Endothelial cell of umbilical vein (primary cell): ENCODE results near the gene RALGPS1. TPM values are rescaled to one million over a fixed set of nuclear protein-coding genes. Genes with fewer than 3 reads are reported as not detected.
A peak's percentile ranks its signal among the peaks of the same experiment; 100 is the strongest.

Source experiments
- BruUV-seq: library from RNA; stranded (reverse); fragments of 400-500 nt; replicated peaks from 2 replicates; lab custom pipeline; 2021; lab: Mats Ljungman, UMichigan
- CTCF ChIA-PET: fragments of 300-600, 350-600 bp; sonication (Branson Sonifier 250); formaldehyde crosslinking; loops from one replicate; lab custom pipeline; 2021; ENCODE audit warnings: antibody characterized with exemption, inconsistent platforms; lab: Charles Lee
- POLR2A ChIA-PET: fragments of 300-600, 350-600 bp; sonication (Branson Sonifier 250); formaldehyde crosslinking; loops from one replicate; lab custom pipeline; 2021; ENCODE audit warnings: antibody characterized with exemption, inconsistent platforms; lab: Charles Lee
- DNase-seq: peaks from one replicate; pipeline ENCODE4 v3.0.0-alpha.2; 2011; ENCODE audit warnings: low read depth, low spot score
- FAIRE-seq: peaks from 2 replicates; lab custom pipeline; 2011; peaks lifted over from hg19 to GRCh38; lab: Jason Lieb, UNC
- H2AFZ ChIP-seq: 2 replicates; pipeline ENCODE4 v1.6.0; 2012; ENCODE audit warnings: low read depth, low read length, control low read depth, inconsistent platforms
- H3K27ac ChIP-seq: 2 replicates; pipeline ENCODE4 v1.5.1; 2011; ENCODE audit warnings: low read depth, mild to moderate bottlenecking, control low read depth, low read length, moderate library complexity; ENCODE audit not compliant: insufficient read depth
- H3K27me3 ChIP-seq, 2 experiments: 2 replicates each; pipeline versions ENCODE4 v1.6.0 to v1.6.1; 2011; ENCODE audit warnings: low read length in 2 of 2, mixed read lengths in 1 of 2; ENCODE audit not compliant: control insufficient read depth in 2 of 2, insufficient read depth in 2 of 2
- H3K36me3 ChIP-seq, 2 experiments: 2 replicates in 1 of 2; 3 replicates in 1 of 2; pipeline ENCODE4 v1.5.1; 2011; ENCODE audit warnings: low read length in 2 of 2, mild to moderate bottlenecking in 1 of 2, moderate library complexity in 1 of 2; ENCODE audit not compliant: control insufficient read depth in 2 of 2, insufficient read depth in 2 of 2; ENCODE audit errors: extremely low read depth in 1 of 2
- H3K4me1 ChIP-seq: 3 replicates; pipeline ENCODE4 v1.5.1; 2011; ENCODE audit warnings: mild to moderate bottlenecking, low read length; ENCODE audit not compliant: control insufficient read depth, insufficient read depth; ENCODE audit errors: extremely low read depth
- H3K4me2 ChIP-seq: 2 replicates; pipeline ENCODE4 v1.6.1; 2011; ENCODE audit warnings: low read length, control low read depth, mixed read lengths; ENCODE audit not compliant: insufficient read depth
- H3K4me3 ChIP-seq, 3 experiments: fragments of 200-600 bp in 1 of 3; sonication (generic), shearing (Covaris generic) in 1 of 3; replicated peaks in 1 of 3; 2 replicates each; pipeline ENCODE4 v1.5.1; 2011 to 2016; ENCODE audit warnings: control low read depth in 3 of 3, low read length in 3 of 3, mild to moderate bottlenecking in 2 of 3, inconsistent platforms in 1 of 3, low read depth in 1 of 3, moderate library complexity in 1 of 3; ENCODE audit not compliant: insufficient read depth in 1 of 3
- H3K79me2 ChIP-seq: 2 replicates; pipeline ENCODE4 v1.6.0; 2012; ENCODE audit warnings: low read length, inconsistent platforms; ENCODE audit not compliant: control insufficient read depth, insufficient read depth
- H3K9ac ChIP-seq: replicated peaks from 2 replicates; pipeline ENCODE3; 2011; ENCODE audit warnings: low read length, control low read depth; ENCODE audit not compliant: insufficient read depth; ENCODE audit errors: extremely low read depth
- H3K9me1 ChIP-seq: replicated peaks from 3 replicates; pipeline ENCODE4 v1.6.0; 2011; ENCODE audit warnings: mild to moderate bottlenecking, low read length; ENCODE audit not compliant: control insufficient read depth, insufficient read depth; ENCODE audit errors: extremely low read depth
- H3K9me3 ChIP-seq: replicated peaks from 2 replicates; pipeline ENCODE4 v1.5.1; 2012; ENCODE audit warnings: low read length, inconsistent platforms; ENCODE audit not compliant: control insufficient read depth, insufficient read depth
- H4K20me1 ChIP-seq: replicated peaks from 2 replicates; pipeline ENCODE3; 2011; ENCODE audit warnings: mild to moderate bottlenecking, low read length; ENCODE audit not compliant: control insufficient read depth, insufficient read depth; ENCODE audit errors: extremely low read depth
- CTCF ChIP-seq, 2 donors: IDR thresholded peaks; 1 replicate in 1 of 2; 2 replicates in 1 of 2; pipeline ENCODE4 v1.5.1; 2011; ENCODE audit warnings: low read length in 2 of 2, mild to moderate bottlenecking in 2 of 2, moderate library complexity in 2 of 2, control low read depth in 1 of 2, inconsistent platforms in 1 of 2, low read depth in 1 of 2; ENCODE audit not compliant: insufficient read depth in 1 of 2; ENCODE audit errors: extremely low read depth in 1 of 2
- EZH2 ChIP-seq: IDR thresholded peaks from 2 replicates; pipeline ENCODE4 v1.6.1; 2012; ENCODE audit warnings: borderline replicate concordance, low read depth, mild to moderate bottlenecking, moderate library complexity, low read length, inconsistent platforms; ENCODE audit not compliant: severe bottlenecking
- FOS ChIP-seq: IDR thresholded peaks from 2 replicates; pipeline ENCODE4 v1.6.1; 2011; ENCODE audit warnings: mild to moderate bottlenecking, low read length, moderate library complexity, borderline replicate concordance; ENCODE audit not compliant: insufficient read depth
- GATA2 ChIP-seq: IDR thresholded peaks from 2 replicates; pipeline ENCODE4 v1.7.0; 2011; ENCODE audit warnings: low read depth, mild to moderate bottlenecking, moderate library complexity, mixed read lengths, low read length; ENCODE audit not compliant: insufficient read length, insufficient read depth
- JUN ChIP-seq: IDR thresholded peaks from 2 replicates; pipeline ENCODE4 v1.6.1; 2011; ENCODE audit warnings: borderline replicate concordance, low read depth; ENCODE audit not compliant: insufficient read length, insufficient read depth
- MYC ChIP-seq: IDR thresholded peaks from one replicate; pipeline ENCODE4 v1.6.1; 2011; ENCODE audit warnings: mild to moderate bottlenecking, low read depth, low read length
- POLR2A ChIP-seq: IDR thresholded peaks from 2 replicates; pipeline ENCODE4 v1.6.1; 2012; ENCODE audit warnings: low read depth, mild to moderate bottlenecking, control low read depth, low read length
- POLR2AphosphoS5 ChIP-seq: IDR thresholded peaks from 2 replicates; pipeline ENCODE4 v1.6.1; 2012; ENCODE audit warnings: low read depth, mild to moderate bottlenecking, control low read depth, low read length, moderate library complexity; ENCODE audit not compliant: insufficient read depth
- dilution Hi-C: fragments of 300-500 bp; cut with MboI; formaldehyde crosslinking; loops from one replicate; pipeline ENCODE4 v1.15.0; 2019; ENCODE audit warnings: low sequenced_read_pairs; ENCODE audit not compliant: extremely low pct_ligation_motif_present
- intact Hi-C: fragments of 100-400 bp; cut with micrococcal nuclease; formaldehyde crosslinking; loops from one replicate; pipeline ENCODE4 v1.10.0; 2022
- polyA plus RNA-seq, 4 experiments: library from polyadenylated mRNA; depleted of rRNA in 3 of 4; stranded (reverse) in 3 of 4; unstranded in 1 of 4; fragments of >200 nt; gene quantifications; 2 replicates each; pipeline versions ENCODE4 v1.2.1 to v1.2.3, GENCODE V29; 2011 to 2012; ENCODE audit warnings: missing spikeins in 1 of 4
- total RNA-seq: library from RNA; stranded (reverse); gene quantifications from 2 replicates; pipeline ENCODE4 v1.2.3, GENCODE V29; 2021
- TF ChIP-seq, protein P1 (sequence below): IDR thresholded peaks from 2 replicates; pipeline ENCODE4 v1.6.1; 2011; ENCODE audit not compliant: insufficient read depth, insufficient read length

Gene RALGPS1
- total and polyA plus RNA-seq, 2 donors (not counting 3 experiments of a cell fraction or from before 2014, with no cell fraction given): 3.8 to 5.5 TPM

DNA sequence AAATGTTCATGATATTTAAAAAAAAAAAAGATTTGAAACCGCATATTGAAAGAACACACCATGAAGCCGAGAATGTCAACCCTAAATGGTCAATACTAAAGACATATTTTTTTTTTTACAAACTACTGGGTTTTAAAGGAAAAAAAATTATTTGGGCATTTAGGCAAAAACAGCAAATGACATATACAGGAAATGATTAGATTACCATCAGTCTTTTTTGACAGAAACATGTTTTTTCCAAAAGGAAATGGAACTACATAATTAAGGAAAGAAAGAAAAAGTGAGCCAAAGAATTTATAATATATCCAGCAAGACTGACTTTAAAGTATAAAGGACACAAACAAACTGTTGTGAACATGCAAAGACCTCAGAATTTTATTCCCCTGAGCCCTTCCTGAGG lies 56.7 kb downstream of the RALGPS1 start:
- peak; percentile 59 for DNase-seq
- ChIA-PET POLR2A (no interaction called here), CTCF (interaction anchor here (0.8 to 1.2 kb wide), 3 partner anchors 152 to 229 kb away, joined by 3 read pairs; no protein-coding TSS in a partner anchor)

More for the DNA sequence above, 56.7 kb downstream of the RALGPS1 start:
- no peak overlapping the region for H3K4me3 ChIP-seq
- no peaks in the 10 kb centered on the region for H3K36me3 ChIP-seq
- no peaks in the 10 kb centered on the region for H3K9me3 ChIP-seq
- intact Hi-C loops: loop anchor here (5.0 kb wide), 1 partner anchor 76 kb away; no protein-coding TSS in a partner anchor
- H4K20me1 ChIP-seq: no peaks in the 10 kb centered on the region
- H3K27ac ChIP-seq: no peak overlapping the region
- peak; percentile 42 for FAIRE-seq
- peak overlapping the region; percentile 52 for H3K4me2 ChIP-seq
- H3K79me2 ChIP-seq: no peaks in the 10 kb centered on the region
- no TSS peak for BruUV-seq
- TF ChIP-seq JUN: no peak
- TF ChIP-seq, protein P1, sequence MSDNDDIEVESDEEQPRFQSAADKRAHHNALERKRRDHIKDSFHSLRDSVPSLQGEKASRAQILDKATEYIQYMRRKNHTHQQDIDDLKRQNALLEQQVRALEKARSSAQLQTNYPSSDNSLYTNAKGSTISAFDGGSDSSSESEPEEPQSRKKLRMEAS: no peak
- no peak for TF ChIP-seq POLR2AphosphoS5
- TF ChIP-seq MYC: no peak
- no peak for TF ChIP-seq FOS
- no peak for TF ChIP-seq GATA2
- TF ChIP-seq CTCF (IDR thresholded peaks at IDR 0.05; ENCODE audit: extremely low read depth in 1 of 2, insufficient read depth in 1 of 2, low read depth in 1 of 2, low read length in 2 of 2): no peak
- TF ChIP-seq POLR2A: no peak
- no peak for TF ChIP-seq EZH2
- H3K4me1 ChIP-seq: peaks cover 14% of the 10 kb centered on the region
- H3K9me1 ChIP-seq: no peaks in the 10 kb centered on the region
- dilution Hi-C loops: no loop called here
- no peak overlapping the region for H2AFZ ChIP-seq
- H3K9ac ChIP-seq: no peak overlapping the region
- no peaks in the 10 kb centered on the region for H3K27me3 ChIP-seq
